ENCODE measurements around the gene ZNF488.

- no peak for TF ChIP-seq POLR2A (IDR thresholded peaks at IDR 0.05)
- no peak for TF ChIP-seq EP300 (IDR thresholded peaks at IDR 0.05)
- no peak for TF ChIP-seq CTCF (IDR thresholded peaks at IDR 0.05)
These were observed 2.4 kb downstream of the ZNF488 start for GRCh38 chr10:47381427-47382379.

All from tibial nerve (tissue), 4 donors.